Esophagus muscularis mucosa (tissue), 4 donors: ENCODE measurements around the gene DRD3. TPM values are rescaled to one million over a fixed set of nuclear protein-coding genes. Genes with fewer than 3 reads are reported as not detected.

Experiments
- DNase-seq: peaks from one replicate; pipeline ENCODE4 v3.0.0-alpha.2; 2017; ENCODE audit errors: extremely low spot score
- H3K27ac ChIP-seq, 4 donors: fragments of 200-600 bp; sonication (generic); replicated peaks in 1 of 4; 1 replicate in 3 of 4; 2 replicates in 1 of 4; pipeline ENCODE4 v1.5.1; 2016 to 2019; ENCODE audit warnings: mild to moderate bottlenecking in 1 of 4
- H3K27me3 ChIP-seq, 4 donors: fragments of 200-600 bp; sonication (generic); one replicate each; pipeline versions ENCODE4 v1.5.1 to v1.6.0; 2016 to 2019
- H3K36me3 ChIP-seq, 4 donors: fragments of 200-600 bp; sonication (generic); one replicate each; pipeline ENCODE4 v1.5.1; 2016 to 2019
- H3K4me1 ChIP-seq, 4 donors: fragments of 200-600 bp; sonication (generic); one replicate each; pipeline ENCODE4 v1.5.1; 2016 to 2019
- H3K4me3 ChIP-seq, 4 donors: fragments of 200-600 bp; sonication (generic); 1 replicate in 2 of 4; 2 replicates in 2 of 4; pipeline ENCODE4 v1.5.1; 2016 to 2019; ENCODE audit warnings: mild to moderate bottlenecking in 4 of 4, moderate library complexity in 1 of 4
- H3K9me3 ChIP-seq, 4 donors: fragments of 200-600 bp; sonication (generic); 1 replicate in 3 of 4; 2 replicates in 1 of 4; pipeline ENCODE4 v1.5.1; 2016 to 2019
- EP300 ChIP-seq: sonication (generic); formaldehyde crosslinking; IDR thresholded peaks from one replicate; pipeline ENCODE4 v1.6.1; 2017; ENCODE audit warnings: antibody characterized with exemption
- POLR2A ChIP-seq: fragments of 450-650 bp; IDR thresholded peaks from one replicate; pipeline ENCODE4 v1.6.1; 2017; ENCODE audit warnings: antibody characterized with exemption, moderate library complexity, mild to moderate bottlenecking, low read depth
- POLR2AphosphoS5 ChIP-seq, 2 donors: sonication (generic); formaldehyde crosslinking; IDR thresholded peaks; one replicate each; pipeline ENCODE4 v1.6.1; 2017; ENCODE audit warnings: antibody characterized with exemption in 2 of 2
- WGBS: methylation state at CpG from one replicate; pipeline ENCODE4 v1.1.5; 2018; 5-methylcytosine and 5-hydroxymethylcytosine counted together
- intact Hi-C: fragments of 100-400 bp; cut with DNase I; formaldehyde crosslinking; loops from one replicate; pipeline ENCODE4 v1.15.1; 2023
- total RNA-seq, 4 donors: library from RNA; depleted of rRNA; stranded (reverse); fragments of >200 nt; gene quantifications; one replicate each; pipeline versions ENCODE4 v1.1.0 to v1.2.1, GENCODE V29; 2016
- TF ChIP-seq, protein P1 (sequence below), 3 experiments: fragments of 200-600 bp in 2 of 3; fragments of 450-650 bp in 1 of 3; sonication (generic) in 2 of 3; IDR thresholded peaks; one replicate each; pipeline ENCODE4 v1.5.1; 2017 to 2019; ENCODE audit warnings: antibody characterized with exemption in 3 of 3, mild to moderate bottlenecking in 2 of 3, moderate library complexity in 1 of 3

DRD3 gene
- not detected for total RNA-seq

DNA sequence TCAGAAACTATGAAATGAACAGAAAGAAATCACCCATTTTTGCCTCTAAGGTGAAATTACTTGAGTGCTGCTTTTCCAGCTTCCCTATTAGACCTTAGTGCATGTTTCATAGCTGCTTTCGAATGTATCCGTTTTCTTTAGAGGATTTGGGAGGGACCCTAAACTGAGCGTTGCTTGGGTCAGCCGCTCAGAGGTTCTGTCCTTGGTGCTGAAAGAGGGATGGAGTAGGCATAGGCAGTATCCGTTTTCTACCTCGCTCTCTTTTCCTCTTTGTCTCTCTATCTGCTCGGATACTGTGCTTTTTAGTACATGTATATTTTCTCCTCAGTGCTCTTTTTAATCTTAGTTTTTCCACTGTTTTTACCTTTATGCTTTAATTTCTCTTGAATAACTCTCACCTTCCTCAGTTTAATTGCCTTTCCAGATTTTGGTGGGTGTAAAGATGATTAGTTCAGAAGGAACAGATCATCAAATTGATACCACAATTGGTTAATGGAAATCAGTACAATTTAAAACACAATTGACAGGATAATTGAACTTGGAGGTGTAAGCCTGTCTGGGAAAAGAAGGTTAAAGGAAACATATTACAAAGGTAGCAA lies at the start of gene DRD3:
Gene DRD3, minus strand, starts transcription at position 283 of the 599 bp plus-strand sequence. CDS start 7,060 bp downstream, outside the sequence.
- no peaks in the 10 kb centered on the region for H3K36me3 ChIP-seq
- DNase-seq, result no peak
- TF ChIP-seq EP300, result no peak
- no peak for TF ChIP-seq POLR2A
- TF ChIP-seq POLR2AphosphoS5 (IDR thresholded peaks at IDR 0.05), result no peak
- TF ChIP-seq, protein P1, sequence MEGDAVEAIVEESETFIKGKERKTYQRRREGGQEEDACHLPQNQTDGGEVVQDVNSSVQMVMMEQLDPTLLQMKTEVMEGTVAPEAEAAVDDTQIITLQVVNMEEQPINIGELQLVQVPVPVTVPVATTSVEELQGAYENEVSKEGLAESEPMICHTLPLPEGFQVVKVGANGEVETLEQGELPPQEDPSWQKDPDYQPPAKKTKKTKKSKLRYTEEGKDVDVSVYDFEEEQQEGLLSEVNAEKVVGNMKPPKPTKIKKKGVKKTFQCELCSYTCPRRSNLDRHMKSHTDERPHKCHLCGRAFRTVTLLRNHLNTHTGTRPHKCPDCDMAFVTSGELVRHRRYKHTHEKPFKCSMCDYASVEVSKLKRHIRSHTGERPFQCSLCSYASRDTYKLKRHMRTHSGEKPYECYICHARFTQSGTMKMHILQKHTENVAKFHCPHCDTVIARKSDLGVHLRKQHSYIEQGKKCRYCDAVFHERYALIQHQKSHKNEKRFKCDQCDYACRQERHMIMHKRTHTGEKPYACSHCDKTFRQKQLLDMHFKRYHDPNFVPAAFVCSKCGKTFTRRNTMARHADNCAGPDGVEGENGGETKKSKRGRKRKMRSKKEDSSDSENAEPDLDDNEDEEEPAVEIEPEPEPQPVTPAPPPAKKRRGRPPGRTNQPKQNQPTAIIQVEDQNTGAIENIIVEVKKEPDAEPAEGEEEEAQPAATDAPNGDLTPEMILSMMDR (IDR thresholded peaks at IDR 0.05), result no peak
- 3% methylated on average over 7 of the region's 7 CpGs for WGBS
- no peak within 1 kb of the TSS for H3K27ac ChIP-seq
- intact Hi-C loops, result no loop called here
- no peaks in the 10 kb centered on the region for H3K27me3 ChIP-seq
- no peak within 1 kb of the TSS for H3K4me3 ChIP-seq
- H3K9me3 ChIP-seq, result no peaks in the 10 kb centered on the region
- no peaks in the 10 kb centered on the region for H3K4me1 ChIP-seq

DNA sequence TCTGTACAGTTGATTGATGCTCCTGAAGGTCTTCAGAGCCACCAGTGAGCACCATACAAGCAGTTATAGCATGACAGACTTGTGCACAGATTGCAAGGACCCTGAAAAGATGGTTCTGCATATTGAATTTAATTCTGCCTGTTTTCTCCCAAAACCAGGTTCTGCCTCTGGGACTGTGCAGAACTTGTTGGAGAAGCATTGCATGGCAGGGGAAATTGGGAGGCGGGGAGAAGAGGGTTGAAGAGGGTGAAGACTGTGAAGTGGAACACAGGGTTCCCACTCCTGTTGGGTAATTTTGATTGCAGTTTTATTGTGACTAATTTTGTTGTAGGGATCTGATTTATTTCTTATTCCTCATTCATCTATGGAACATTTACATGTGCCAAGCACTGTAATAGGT lies 48.2 kb upstream of the DRD3 start:
- H3K27ac ChIP-seq, result no peak overlapping the region
- intact Hi-C loops, result no loop called here

DNA sequence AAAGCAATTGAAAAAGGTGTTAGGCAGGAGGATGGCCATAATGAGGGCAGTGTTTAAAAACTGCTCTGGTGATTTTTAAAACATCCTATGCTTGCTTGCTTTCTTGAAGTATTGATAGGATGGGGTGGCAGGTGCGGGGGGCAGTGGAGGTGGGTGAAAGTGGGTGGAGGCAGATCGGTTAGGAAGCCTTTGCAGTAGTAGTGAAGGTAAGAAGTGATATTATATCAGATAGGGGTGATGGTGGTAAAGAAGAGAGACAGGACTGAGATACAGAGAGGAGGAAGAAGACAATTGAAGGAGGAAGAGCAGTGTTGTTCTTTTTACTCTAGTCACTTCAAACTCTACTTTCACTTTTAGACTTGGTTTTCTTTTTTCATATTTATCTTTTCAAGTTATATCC lies 47.5 kb upstream of the DRD3 start:
- Histone ChIP-seq H3K36me3 (no peaks in the 10 kb centered on the region), H3K4me1 (no peaks in the 10 kb centered on the region), H3K27ac (no peak overlapping the region), H3K27me3 (no peaks in the 10 kb centered on the region), H3K4me3 (no peak overlapping the region), H3K9me3 (peaks cover 0 to 19% (median 8%) of the 10 kb centered on the region in 4 donors)
- 93% methylated on average over 2 of the region's 2 CpGs for WGBS
- DNase-seq, result peak; percentile 31
- intact Hi-C loops, result no loop called here
- TF ChIP-seq POLR2AphosphoS5 (IDR thresholded peaks at IDR 0.05) (no peak), POLR2A (no peak), EP300 (no peak)
- TF ChIP-seq, protein P1 (IDR thresholded peaks at IDR 0.05), result no peak

More for the DNA sequence above, 48.2 kb upstream of the DRD3 start:
- 93% methylated on average over 1 of the region's 1 CpG for WGBS
- Histone ChIP-seq H3K4me1 (no peaks in the 10 kb centered on the region), H3K9me3 (peaks cover 0 to 19% (median 8%) of the 10 kb centered on the region in 4 donors), H3K27me3 (no peaks in the 10 kb centered on the region), H3K4me3 (no peak overlapping the region), H3K36me3 (no peaks in the 10 kb centered on the region)
- peak; percentile 53 for DNase-seq
- no peak for TF ChIP-seq POLR2A
- no peak for TF ChIP-seq POLR2AphosphoS5 (IDR thresholded peaks at IDR 0.05)
- TF ChIP-seq, protein P1 (IDR thresholded peaks at IDR 0.05), result no peak
- TF ChIP-seq EP300, result no peak

DNA sequence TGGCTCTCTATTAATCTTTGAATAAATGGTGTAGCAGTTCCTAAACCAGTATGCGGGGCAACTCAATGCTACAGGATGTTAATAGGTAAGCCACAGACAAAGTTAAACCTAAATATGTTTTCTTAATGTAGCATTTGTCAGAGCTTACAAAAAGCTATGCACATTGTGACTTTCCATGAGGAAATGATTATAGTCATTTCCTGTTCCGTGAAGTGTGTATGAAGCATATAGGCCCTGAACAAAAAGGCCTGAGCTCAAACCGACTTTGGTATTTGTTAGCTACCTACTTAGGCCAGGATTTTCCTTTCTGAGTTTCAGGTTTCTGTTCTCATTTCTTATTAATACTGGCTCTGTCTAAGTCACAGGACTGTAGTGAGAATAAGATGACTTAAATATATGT lies 44.3 kb upstream of the DRD3 start:
- H3K4me1 ChIP-seq, result no peaks in the 10 kb centered on the region
- no peak overlapping the region for H3K4me3 ChIP-seq
- H3K27ac ChIP-seq, result no peak overlapping the region
- 67% methylated on average over 3 of the region's 3 CpGs for WGBS
- no peaks in the 10 kb centered on the region for H3K27me3 ChIP-seq
- DNase-seq, result no peak
- TF ChIP-seq POLR2A, result no peak
- no peaks in the 10 kb centered on the region for H3K36me3 ChIP-seq
- intact Hi-C loops, result no loop called here
- peaks cover 0 to 19% (median 8%) of the 10 kb centered on the region in 4 donors for H3K9me3 ChIP-seq

DNA sequence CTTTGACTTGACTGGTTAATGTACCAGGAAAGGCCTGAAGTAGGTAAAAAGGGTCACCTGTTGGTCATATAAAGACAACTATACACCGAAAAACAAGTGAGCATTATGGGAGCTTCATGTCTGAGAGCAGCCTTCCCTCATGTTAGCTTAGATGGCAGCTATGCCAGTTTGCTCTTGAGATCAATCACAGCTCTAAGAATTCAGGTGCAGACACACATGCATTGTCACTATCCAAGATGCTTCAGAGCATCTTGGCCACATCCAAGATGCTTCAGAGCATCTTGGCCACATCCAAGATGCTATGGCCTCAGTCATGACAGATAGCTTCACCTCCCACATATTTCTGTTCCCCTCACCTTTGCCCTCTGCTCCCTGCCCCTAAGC lies 43.0 kb upstream of the DRD3 start:
- intact Hi-C loops, result no loop called here
- no peaks in the 10 kb centered on the region for H3K27me3 ChIP-seq
- 100% methylated on average over 1 of the region's 1 CpG for WGBS

More for the DNA sequence above, 43.0 kb upstream of the DRD3 start:
- Histone ChIP-seq H3K27ac (no peak overlapping the region), H3K9me3 (peaks cover 0 to 19% (median 8%) of the 10 kb centered on the region in 4 donors), H3K36me3 (no peaks in the 10 kb centered on the region), H3K4me1 (no peaks in the 10 kb centered on the region), H3K4me3 (no peak overlapping the region)
- TF ChIP-seq POLR2AphosphoS5 (IDR thresholded peaks at IDR 0.05) (no peak), POLR2A (no peak), EP300 (no peak)
- TF ChIP-seq, protein P1 (IDR thresholded peaks at IDR 0.05), result no peak
- DNase-seq, result no peak
